MG63 (cell line): ENCODE measurements around the gene BSPRY. TPM values are rescaled to one million over a fixed set of nuclear protein-coding genes. Genes with fewer than 3 reads are reported as not detected.

Source experiments
- DNase-seq: peaks from one replicate; pipeline ENCODE4 v3.0.0-alpha.2; 2020
- H3K27me3 ChIP-seq: fragments of 250-450 bp; sonication (Bioruptor Pico); 2 replicates; pipeline ENCODE4 v1.5.1; 2020; ENCODE audit warnings: mild to moderate bottlenecking, moderate library complexity
- H3K36me3 ChIP-seq: fragments of 250-450 bp; sonication (Bioruptor Pico); 2 replicates; pipeline ENCODE4 v1.5.1; 2020; ENCODE audit warnings: mild to moderate bottlenecking, moderate library complexity
- H3K4me3 ChIP-seq: fragments of 250-450 bp; sonication (Bioruptor Pico); 2 replicates; pipeline ENCODE4 v1.5.1; 2020; ENCODE audit warnings: mild to moderate bottlenecking, moderate library complexity
- H3K9me3 ChIP-seq: fragments of 250-450 bp; sonication (Bioruptor Pico); 2 replicates; pipeline ENCODE4 v1.5.1; 2020; ENCODE audit warnings: mild to moderate bottlenecking, moderate library complexity
- total RNA-seq: library from RNA; depleted of rRNA; stranded (reverse); fragments of >200 nt; shearing (Covaris generic); gene quantifications from 2 replicates; pipeline ENCODE4 v1.2.3, GENCODE V29; 2014; ENCODE audit warnings: low replicate concordance

The BSPRY gene
- total RNA-seq, 1 experiment from 2014 or later: not detected

DNA sequence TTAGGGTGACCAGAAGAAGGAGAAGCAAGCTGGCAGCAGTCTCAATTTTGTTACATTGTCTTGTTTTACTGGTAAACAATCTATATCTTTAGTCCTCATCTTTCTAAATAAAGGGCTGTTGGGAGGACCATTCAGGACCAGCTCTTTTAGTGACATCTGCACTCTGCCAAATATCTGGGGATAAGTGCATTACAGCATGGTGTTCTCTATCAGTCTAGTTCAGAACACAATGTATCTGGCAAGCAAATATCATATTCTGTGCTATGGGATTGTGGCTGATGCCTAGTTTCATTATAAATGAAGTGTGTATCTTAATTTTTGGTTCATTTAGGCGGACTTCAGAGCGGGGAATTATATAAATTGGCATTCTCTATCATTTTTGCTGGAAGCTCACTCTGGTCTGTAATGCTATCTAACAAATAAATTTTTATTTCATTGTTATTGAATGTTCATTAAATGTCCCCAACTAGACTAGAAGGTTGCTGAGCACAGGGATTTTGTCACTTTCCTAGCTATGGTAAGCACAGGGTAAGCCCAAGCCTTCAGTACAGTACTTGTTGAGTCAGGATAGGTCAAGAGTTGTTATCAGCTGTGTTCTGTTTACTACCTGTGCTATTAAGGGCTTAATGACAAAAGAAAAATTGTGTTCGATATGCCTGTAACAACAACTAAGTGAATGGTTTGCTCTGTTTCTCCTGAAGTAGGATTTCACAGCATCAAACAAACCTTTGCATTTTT is 21.1 kb upstream of the BSPRY start:
- Histone ChIP-seq H3K27me3 (no peaks in the 10 kb centered on the region), H3K9me3 (no peaks in the 10 kb centered on the region), H3K4me3 (no peak overlapping the region), H3K36me3 (no peaks in the 10 kb centered on the region)
- DNase-seq: no peak

DNA sequence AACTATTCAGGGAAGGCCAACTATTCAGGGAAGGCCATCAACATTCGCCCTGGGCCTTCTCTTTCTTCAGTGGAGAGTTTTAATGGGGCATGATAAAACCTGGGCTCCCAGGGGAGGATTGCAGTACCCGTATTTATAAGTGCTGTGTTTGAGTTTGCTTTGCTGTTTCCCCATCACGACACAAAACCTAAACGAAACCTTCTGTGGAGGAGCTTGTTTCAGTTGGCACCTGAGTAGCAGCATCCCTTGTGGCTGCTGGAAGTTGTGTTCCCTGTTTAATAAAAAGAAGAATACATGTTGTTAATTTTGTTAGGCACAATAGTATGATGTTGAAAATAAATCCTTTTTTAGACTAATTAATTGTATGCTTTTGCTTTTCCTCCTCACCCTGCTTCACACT is 17.6 kb upstream of the BSPRY start:
- Histone ChIP-seq H3K4me3 (no peak overlapping the region), H3K9me3 (no peaks in the 10 kb centered on the region), H3K27me3 (no peaks in the 10 kb centered on the region), H3K36me3 (no peaks in the 10 kb centered on the region)
- DNase-seq: no peak

DNA sequence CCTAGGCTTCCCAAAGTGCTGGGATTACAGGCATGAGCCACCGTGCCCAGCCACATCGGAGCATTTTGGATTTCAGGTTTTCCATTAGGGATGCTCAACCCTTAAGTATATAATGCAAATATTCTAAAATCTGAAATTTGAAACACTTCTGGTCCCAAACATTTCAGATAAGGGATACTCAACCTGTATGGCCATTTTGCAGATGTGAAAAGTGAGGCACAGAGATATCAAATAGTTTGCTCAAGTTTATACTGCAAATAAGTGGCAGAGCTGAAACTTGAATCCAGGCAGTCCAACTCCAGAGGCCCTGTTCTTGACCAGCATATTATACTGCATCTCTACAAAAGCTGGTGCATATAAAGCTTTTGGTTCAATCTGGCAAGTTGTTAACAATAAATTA is 11.6 kb upstream of the BSPRY start:
- Histone ChIP-seq H3K9me3 (no peaks in the 10 kb centered on the region), H3K27me3 (no peaks in the 10 kb centered on the region), H3K36me3 (no peaks in the 10 kb centered on the region), H3K4me3 (no peak overlapping the region)
- DNase-seq: no peak

DNA sequence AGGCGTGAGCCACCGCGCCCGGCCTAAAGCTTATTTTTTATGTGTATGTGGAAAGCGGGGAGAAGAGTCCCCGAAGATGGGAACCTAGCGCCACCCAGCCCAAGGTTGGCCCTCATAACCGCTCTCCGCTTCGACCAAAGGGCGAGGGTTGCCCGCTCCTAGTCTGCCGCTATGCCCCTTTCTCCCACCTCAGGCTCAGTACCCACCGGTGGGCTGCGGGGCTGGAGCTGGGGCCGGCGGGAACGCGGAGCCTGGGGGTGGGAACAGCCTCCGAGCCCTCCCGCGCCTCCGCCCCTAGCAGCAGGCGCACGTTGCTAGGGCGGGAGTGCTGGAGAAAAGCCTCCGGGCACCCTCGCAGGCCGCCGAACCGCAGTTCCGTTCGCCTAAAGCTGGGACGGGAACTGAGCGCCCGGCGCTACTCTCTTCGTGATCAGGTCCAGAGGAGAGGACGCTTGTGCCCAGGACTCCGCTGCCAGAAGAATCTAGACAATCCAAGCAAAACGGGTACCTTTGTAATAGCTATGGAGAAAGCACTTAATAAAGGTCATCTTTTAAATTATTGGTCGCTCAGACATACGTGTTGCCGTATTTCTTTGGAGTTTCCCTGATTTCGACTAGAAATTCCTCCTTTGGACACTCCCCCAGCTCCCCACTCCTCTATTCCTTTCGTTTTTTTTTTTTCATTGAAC is 9.2 kb upstream of the BSPRY start, which contains the start of gene WDR31:
Gene WDR31 (minus strand): TSS at position 265 of the 689 bp plus-strand sequence. CDS start 8,253 bp downstream, outside the sequence.
- no peaks in the 10 kb centered on the region for H3K9me3 ChIP-seq
- no peaks in the 10 kb centered on the region for H3K36me3 ChIP-seq
- peak within 1 kb of the TSS; percentile 96 for H3K4me3 ChIP-seq
- peak; percentile 87 for DNase-seq
- H3K27me3 ChIP-seq: no peaks in the 10 kb centered on the region

DNA sequence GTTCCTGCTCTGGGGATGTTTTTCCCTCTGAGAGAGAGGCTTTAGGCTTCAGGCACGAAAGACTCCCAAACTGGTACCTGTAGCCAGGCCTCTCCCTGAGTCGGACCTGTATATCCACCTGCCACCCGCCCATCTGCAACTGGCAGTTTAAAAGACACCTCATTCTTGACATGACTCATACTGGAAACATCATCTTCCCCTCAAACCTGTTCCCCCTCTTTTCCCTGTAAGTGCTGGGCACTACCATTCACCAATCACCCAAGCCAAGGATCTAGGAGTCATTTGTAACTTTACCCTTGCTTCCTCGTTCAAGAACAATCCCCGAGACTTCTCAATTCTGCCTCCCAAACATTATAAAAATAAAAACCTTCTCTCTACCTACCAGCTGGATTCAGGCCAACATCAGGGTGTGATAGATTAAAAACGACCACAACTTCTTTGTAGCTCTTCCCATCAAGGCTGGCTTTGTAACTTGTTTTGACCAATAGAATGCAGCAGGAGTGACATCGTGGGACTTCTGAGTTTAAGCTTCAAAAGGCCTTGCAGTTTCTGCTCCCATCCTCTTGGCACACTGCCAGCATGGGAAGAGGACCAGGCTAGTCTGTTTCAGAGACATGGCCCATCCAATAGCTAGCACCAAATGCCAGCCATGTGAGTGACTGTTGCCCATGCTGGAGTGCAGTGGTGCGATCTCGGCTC is 7.5 kb upstream of the BSPRY start:
- no peaks in the 10 kb centered on the region for H3K9me3 ChIP-seq
- no peak overlapping the region for H3K4me3 ChIP-seq
- no peak for DNase-seq
- no peaks in the 10 kb centered on the region for H3K27me3 ChIP-seq
- no peaks in the 10 kb centered on the region for H3K36me3 ChIP-seq

DNA sequence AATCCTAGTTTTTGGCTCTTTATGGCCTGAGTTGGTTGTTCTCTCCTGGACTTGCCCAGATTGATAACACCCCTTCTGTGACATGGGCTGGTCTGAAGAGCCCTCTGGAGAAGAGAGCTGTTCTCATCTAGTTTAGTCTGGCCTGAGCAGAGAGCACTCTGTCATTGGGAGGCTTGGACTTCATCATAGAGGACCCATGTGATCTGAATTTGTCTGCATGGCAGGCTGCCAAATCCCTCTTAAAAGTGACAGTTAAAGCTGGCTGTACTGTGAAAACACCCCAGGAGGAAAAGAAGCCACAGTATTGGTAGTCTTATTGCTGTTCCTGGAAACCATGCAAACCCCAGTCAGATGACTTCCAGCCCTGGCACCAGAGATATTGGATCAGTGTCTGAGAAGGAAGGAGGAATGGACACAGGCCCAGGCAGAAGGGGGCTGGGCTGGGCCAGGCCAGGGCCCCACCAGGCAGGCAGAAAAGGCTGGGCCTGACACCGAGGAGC is 5.6 kb upstream of the BSPRY start:
- Histone ChIP-seq H3K36me3 (no peaks in the 10 kb centered on the region), H3K9me3 (no peaks in the 10 kb centered on the region), H3K27me3 (peaks cover 3% of the 10 kb centered on the region; the same call in 1 of the 2 replicates), H3K4me3 (no peak overlapping the region)
- peak; percentile 11 for DNase-seq

DNA sequence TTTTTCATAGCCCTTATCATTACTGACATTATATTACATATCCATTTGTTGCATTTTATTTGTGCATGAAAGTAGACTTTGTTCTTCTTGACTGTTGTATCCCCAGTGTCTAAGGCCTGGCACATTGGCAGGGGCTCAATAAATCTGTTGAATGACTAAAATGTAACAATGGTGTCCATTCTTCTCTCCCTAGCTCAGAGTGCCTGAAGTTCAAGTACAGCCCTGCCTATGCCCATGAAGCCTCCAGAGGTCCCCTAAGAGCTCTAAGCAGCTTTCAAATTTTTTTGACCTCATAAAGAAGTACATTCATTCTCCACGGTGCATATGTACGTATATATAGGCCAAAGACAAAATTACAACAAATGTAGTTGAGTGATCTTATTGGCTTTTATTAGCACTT is 4.2 kb upstream of the BSPRY start:
- Histone ChIP-seq H3K36me3 (no peaks in the 10 kb centered on the region), H3K9me3 (no peaks in the 10 kb centered on the region), H3K4me3 (no peak overlapping the region), H3K27me3 (peaks cover 12% of the 10 kb centered on the region)
- DNase-seq: no peak

DNA sequence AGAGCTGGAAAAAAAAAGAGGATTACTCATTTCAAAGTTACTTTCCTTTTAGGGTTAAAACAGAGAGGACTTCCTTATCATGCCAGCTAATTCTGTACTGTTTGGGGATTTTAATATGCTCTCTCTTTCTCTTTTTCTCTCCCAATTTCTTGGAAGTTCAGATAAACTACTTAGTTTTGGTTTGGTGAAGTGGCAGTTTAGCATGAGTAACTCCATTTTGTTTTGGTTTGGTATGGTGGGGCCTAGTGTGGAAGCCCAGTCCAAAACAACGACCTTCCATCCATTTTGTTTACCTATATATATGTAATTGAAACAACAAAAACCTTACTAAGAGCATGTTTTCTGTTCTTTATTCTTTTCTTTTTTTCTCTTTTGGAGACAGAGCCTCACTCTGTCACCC is 3.7 kb upstream of the BSPRY start:
- no peaks in the 10 kb centered on the region for H3K9me3 ChIP-seq
- peaks cover 16% of the 10 kb centered on the region for H3K27me3 ChIP-seq
- H3K36me3 ChIP-seq: no peaks in the 10 kb centered on the region
- DNase-seq: no peak
- H3K4me3 ChIP-seq: no peak overlapping the region

DNA sequence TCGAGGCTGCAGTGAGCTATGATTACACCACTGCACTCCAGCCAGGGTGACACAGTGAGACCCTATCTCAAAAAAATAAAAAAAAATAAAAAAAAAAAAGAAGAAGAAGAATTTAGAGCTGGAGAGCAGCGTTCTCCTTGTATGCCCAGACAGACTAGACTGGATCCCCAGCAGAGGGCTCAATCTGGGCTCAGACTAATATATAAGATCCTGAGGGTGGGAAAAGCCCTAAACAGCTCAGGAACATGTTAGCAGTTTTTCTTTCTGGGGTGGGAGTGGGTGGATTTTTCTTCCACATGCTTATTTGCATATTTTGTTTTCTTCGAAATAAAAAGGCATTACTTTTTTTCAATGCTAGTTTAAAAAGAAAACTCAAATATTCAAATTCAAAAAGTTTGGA is 904 bp upstream of the BSPRY start:
- Histone ChIP-seq H3K9me3 (no peaks in the 10 kb centered on the region), H3K36me3 (no peaks in the 10 kb centered on the region), H3K27me3 (peaks cover 20% of the 10 kb centered on the region), H3K4me3 (no peak overlapping the region)
- no peak for DNase-seq

DNA sequence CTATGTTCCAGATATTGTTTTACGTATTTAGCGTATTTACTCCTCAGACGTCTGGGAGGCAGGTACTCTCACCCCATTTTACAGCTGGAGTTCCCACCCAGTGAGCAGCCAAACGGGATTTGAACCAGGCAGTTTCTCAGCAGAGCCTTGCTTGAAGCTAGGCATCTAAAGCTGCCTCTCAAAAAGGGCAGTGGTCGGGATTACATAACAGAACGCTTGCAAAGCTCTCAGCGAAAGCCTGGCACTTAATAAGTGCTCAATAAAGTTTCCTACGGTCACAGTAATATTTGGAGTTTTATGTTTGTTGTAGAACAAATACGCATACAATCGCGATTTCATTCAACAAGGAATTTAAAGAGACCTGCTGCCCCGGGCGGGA is 286 bp upstream of the BSPRY start:
- H3K36me3 ChIP-seq: no peaks in the 10 kb centered on the region
- no peak overlapping the region for H3K4me3 ChIP-seq
- H3K9me3 ChIP-seq: no peaks in the 10 kb centered on the region
- DNase-seq: no peak
- peaks cover 20% of the 10 kb centered on the region for H3K27me3 ChIP-seq

DNA sequence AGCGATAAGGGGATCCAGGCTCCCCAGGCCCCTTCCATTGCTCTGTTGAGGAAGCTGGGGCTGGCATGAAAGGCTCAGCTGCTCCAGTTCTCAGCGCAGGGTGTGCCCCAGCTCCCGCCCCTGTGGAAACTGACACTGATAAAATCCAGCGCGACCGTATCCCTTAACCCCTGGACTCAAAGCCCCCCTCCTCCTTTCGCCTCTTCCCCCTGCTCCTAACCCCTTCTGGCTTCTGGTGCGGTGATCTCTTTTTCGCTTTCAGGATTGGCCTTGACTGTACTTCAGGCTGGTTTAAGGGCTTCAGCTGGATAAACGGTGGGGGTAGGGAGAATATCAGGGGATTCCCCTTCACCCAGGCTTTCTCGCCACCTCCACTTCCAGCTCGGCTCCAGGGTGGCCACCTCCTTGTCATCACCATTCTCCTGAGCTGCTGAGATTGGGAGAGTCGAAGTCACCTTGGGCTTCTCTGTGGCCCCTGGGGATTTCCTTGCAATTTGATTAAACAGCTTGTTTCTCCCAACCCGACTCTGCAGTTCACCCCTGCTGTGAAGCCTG is 843 bp downstream of the BSPRY start:
- Histone ChIP-seq H3K36me3 (no peaks in the 10 kb centered on the region), H3K27me3 (peaks cover 20% of the 10 kb centered on the region), H3K4me3 (no peak overlapping the region), H3K9me3 (no peaks in the 10 kb centered on the region)
- no peak for DNase-seq

DNA sequence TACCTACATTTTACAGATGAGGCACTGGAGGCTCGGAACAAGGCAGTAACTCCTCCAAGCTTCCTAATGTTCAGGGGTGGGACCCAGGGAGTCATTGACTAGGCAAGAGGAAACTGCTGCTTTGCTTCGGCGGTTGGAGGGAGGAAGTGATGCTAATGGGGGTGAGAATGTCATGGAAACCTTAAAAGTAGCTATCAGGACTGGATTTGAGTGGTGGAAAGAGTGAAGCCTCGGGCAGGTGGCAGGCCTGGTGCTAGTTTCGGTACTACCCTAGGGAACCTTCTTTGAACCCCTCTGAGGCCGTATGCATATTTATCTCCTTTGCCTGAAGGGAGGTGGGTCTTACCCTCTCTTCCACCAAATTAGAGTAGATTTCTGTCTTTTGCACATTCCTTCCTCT is 1.6 kb downstream of the BSPRY start:
- Histone ChIP-seq H3K27me3 (peaks cover 20% of the 10 kb centered on the region), H3K4me3 (no peak overlapping the region), H3K9me3 (no peaks in the 10 kb centered on the region), H3K36me3 (no peaks in the 10 kb centered on the region)
- DNase-seq: no peak

DNA sequence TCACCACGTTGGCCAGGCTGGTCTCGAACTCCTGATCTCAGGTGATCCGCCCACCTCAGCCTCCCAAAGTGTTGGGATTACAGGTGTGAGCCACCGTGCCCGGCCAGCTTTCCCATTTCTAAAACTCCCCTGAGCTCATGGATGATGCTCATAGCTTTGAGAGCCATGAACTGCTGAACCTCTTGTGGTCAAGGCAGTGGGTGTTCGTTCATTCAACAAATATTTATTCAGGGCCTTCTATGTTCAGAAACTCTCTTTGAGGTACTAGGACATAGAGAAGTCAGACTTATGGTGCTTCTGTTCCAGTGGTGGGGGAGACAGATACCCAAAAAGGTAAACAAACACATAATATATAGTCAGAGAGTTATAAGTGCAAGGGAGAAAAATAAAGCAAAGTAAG is 2.7 kb downstream of the BSPRY start:
- no peak for DNase-seq
- peaks cover 20% of the 10 kb centered on the region for H3K27me3 ChIP-seq
- no peaks in the 10 kb centered on the region for H3K36me3 ChIP-seq
- no peaks in the 10 kb centered on the region for H3K9me3 ChIP-seq
- H3K4me3 ChIP-seq: no peak overlapping the region

DNA sequence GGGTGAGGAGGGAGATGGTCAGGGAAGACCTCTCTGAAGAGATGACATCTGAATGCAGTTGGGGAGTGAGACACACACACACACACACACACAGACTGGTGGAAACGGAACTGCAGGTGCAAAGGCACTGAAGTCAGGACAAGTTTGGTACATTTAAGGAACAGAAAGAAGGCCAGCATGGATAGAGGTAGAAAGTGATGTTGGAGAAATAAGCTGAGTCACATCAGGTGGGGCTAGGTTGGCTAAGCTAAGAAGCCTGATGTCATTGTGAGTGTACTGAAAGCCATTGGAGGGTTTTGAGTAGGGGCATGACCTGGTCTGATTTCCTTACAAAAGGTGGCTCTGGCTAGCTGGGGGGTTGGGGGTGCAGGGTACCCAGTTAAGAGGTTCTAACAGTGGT is 3.1 kb downstream of the BSPRY start:
- no peaks in the 10 kb centered on the region for H3K9me3 ChIP-seq
- H3K27me3 ChIP-seq: peaks cover 20% of the 10 kb centered on the region
- H3K36me3 ChIP-seq: no peaks in the 10 kb centered on the region
- no peak overlapping the region for H3K4me3 ChIP-seq
- no peak for DNase-seq

DNA sequence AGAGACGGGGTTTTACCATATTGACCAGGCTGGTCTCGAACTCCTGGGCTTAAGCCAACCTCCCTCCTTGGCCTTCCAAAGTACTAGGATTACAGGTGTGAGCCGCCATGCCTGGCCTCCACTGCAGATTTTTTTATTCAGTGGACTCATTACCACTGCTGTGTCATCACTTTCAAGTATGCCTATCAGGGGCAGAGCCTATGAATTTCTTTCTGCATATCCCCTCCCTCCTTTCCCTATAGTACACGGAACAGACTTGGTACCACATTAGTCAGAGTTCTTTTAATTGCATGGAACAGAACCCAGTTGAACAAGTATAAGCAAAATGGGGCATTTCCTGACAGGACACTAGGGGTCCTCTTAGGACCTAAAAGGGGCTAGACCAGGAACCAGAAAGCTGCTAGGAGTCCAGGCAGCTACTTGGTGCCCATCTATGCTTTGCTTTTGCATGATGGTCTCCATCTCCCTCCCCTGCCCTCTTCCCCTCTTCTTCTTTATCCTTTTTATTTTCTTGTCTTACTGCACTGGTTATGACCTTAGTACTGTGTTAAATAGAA is 5.8 kb downstream of the BSPRY start:
- no peaks in the 10 kb centered on the region for H3K9me3 ChIP-seq
- H3K27me3 ChIP-seq: peaks cover 9% of the 10 kb centered on the region
- DNase-seq: no peak
- no peaks in the 10 kb centered on the region for H3K36me3 ChIP-seq
- no peak overlapping the region for H3K4me3 ChIP-seq

DNA sequence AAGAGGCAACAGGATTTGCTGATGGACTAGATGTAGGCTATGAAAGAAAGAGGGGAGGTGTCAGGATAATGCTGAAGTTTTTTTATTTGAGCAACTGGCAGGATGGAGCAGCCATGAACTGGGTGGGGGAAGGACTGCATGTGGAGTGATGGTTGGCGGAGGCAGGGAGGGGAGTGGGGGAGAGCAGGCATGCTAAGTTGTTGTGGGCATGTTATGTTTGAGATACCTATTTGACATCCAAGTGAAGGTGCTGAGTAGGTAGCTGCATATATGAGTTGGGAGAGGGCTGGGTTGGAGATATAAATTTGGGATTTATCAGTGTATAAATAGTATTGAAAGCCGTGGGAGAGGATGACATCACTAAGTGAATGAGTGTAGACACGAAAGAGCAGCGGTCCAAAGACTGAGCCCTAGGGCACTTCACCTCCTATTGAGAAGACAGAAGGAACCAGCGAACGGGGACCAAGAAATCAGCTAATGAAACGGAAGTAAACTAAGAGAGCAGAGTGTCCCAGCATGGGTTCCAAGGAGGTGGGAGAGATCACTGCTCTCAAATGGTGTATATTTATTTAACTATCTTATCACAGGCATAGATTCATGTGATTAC is 7.4 kb downstream of the BSPRY start:
- no peaks in the 10 kb centered on the region for H3K36me3 ChIP-seq
- no peak overlapping the region for H3K4me3 ChIP-seq
- DNase-seq: no peak
- H3K27me3 ChIP-seq: no peaks in the 10 kb centered on the region; the same call in 1 of the 2 replicates
- no peaks in the 10 kb centered on the region for H3K9me3 ChIP-seq
